ENCODE data around the gene TTYH3. TPM values are rescaled to one million over a fixed set of nuclear protein-coding genes. Genes with fewer than 3 reads are reported as not detected.

TTYH3 gene
- total and polyA plus RNA-seq, 2 of the 13 experiments (the other 11 are each of a cell fraction or from before 2014, with no cell fraction given), result 26.3 to 50.0 TPM

DNA sequence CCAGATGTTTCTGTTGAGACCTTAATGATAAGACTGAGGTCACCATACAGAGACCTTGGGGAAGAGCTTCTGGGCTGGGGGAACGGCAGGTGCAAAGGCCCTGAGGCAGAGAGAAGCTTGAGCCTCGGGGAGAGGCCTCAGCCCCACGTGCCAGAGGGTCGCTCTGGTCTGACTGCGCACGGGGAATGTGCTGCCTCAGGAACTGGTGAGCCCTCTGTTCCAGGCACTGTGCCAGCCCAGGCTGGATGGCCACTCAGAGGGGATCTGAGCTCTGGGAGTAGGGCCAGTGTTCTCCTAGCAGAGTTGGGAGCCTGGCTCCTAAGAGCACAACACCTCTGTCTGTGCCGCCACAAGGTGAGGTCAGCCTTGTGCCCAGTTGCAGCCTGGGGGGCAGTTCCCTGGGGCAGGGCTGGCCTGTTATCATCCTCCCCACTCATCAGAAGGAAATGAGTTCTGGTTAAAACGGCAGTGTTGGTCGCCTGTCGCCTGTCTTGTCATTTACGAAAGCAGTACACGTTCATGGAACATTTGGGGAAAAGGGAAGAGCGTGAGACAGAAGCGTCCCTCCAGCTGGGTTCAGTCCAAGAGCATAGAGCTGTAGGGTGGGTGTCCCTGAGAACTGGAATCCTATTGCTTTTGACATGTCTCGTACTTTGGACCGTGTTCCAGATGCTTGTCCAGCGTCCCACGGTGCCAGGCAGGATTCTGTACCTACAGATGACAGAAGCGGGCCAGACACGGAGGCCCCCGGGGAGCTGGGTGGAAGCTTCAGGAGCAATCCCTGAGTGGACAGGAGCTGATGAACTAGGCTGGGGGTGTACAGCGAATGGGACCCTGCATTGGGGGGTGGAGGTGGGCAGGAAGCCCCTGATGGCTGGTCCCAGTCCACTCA lies 4.3 kb downstream of the TTYH3 start (continued):
- TF ChIP-seq MAZ (IDR thresholded peaks at IDR 0.05; ENCODE audit: borderline replicate concordance, low read depth, low read length) (no peak), MAZ (CRISPR knock-in tag; IDR thresholded peaks at IDR 0.05; ENCODE audit: low read depth) (0 out of 2 replicates have a peak, but pooled peaks have one; percentile 54), CAMTA2 (CRISPR knock-in tag; IDR thresholded peaks at IDR 0.05; ENCODE audit: borderline replicate concordance) (0 out of 2 replicates have a peak, but pooled peaks have one; percentile 73), SAP130 (CRISPR knock-in tag; IDR thresholded peaks at IDR 0.05; ENCODE audit: low read depth) (peak; percentile 89), ZNF780A (CRISPR knock-in tag; IDR thresholded peaks at IDR 0.05) (no peak), NR2C2 (CRISPR knock-in tag; IDR thresholded peaks at IDR 0.05; ENCODE audit: borderline replicate concordance) (peak; percentile 55; the same call in 1 of the 2 replicates), ZNF605 (CRISPR knock-in tag; IDR thresholded peaks at IDR 0.05) (0 out of 2 replicates have a peak, but pooled peaks have one; percentile 10), U2AF1 (optimal IDR thresholded peaks at IDR 0.05; ENCODE audit: low read depth, low read length) (peak; percentile 66), MBNL3 (CRISPR knock-in tag; conservative IDR thresholded peaks at IDR 0.05) (no peak), JUND (CRISPR knock-in tag; IDR thresholded peaks at IDR 0.05) (0 out of 2 replicates have a peak, but pooled peaks have one; percentile 13), SMAD1 (CRISPR knock-in tag; IDR thresholded peaks at IDR 0.05; ENCODE audit: borderline replicate concordance, low read depth) (no peak), PITX1 (CRISPR knock-in tag; IDR thresholded peaks at IDR 0.05) (0 out of 2 replicates have a peak, but pooled peaks have one; percentile 34), ZNF296 (CRISPR knock-in tag; conservative IDR thresholded peaks at IDR 0.05) (0 out of 2 replicates have a peak, but pooled peaks have one; percentile 51), TCF12 (IDR thresholded peaks at IDR 0.05) (no peak), TCF12 (CRISPR knock-in tag; IDR thresholded peaks at IDR 0.05) (0 out of 2 replicates have a peak, but pooled peaks have one; percentile 41), ZNF17 (CRISPR knock-in tag; IDR thresholded peaks at IDR 0.05) (no peak), ZNF761 (CRISPR knock-in tag; conservative IDR thresholded peaks at IDR 0.05) (0 out of 2 replicates have a peak, but pooled peaks have one; percentile 20), HDAC2 (CRISPR knock-in tag; IDR thresholded peaks at IDR 0.05) (peak; percentile 70), LCORL (IDR thresholded peaks at IDR 0.05) (no peak), LCORL (CRISPR knock-in tag; IDR thresholded peaks at IDR 0.05) (peak; percentile 73; the same call in 1 of the 2 replicates), NFATC3 (CRISPR knock-in tag; IDR thresholded peaks at IDR 0.05) (no peak), HNRNPL (IDR thresholded peaks at IDR 0.05; ENCODE audit: low read depth, low read length) (0 out of 2 replicates have a peak, but pooled peaks have one; percentile 67)
- TF ChIP-seq, protein P1, sequence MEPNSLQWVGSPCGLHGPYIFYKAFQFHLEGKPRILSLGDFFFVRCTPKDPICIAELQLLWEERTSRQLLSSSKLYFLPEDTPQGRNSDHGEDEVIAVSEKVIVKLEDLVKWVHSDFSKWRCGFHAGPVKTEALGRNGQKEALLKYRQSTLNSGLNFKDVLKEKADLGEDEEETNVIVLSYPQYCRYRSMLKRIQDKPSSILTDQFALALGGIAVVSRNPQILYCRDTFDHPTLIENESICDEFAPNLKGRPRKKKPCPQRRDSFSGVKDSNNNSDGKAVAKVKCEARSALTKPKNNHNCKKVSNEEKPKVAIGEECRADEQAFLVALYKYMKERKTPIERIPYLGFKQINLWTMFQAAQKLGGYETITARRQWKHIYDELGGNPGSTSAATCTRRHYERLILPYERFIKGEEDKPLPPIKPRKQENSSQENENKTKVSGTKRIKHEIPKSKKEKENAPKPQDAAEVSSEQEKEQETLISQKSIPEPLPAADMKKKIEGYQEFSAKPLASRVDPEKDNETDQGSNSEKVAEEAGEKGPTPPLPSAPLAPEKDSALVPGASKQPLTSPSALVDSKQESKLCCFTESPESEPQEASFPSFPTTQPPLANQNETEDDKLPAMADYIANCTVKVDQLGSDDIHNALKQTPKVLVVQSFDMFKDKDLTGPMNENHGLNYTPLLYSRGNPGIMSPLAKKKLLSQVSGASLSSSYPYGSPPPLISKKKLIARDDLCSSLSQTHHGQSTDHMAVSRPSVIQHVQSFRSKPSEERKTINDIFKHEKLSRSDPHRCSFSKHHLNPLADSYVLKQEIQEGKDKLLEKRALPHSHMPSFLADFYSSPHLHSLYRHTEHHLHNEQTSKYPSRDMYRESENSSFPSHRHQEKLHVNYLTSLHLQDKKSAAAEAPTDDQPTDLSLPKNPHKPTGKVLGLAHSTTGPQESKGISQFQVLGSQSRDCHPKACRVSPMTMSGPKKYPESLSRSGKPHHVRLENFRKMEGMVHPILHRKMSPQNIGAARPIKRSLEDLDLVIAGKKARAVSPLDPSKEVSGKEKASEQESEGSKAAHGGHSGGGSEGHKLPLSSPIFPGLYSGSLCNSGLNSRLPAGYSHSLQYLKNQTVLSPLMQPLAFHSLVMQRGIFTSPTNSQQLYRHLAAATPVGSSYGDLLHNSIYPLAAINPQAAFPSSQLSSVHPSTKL (CRISPR knock-in tag; IDR thresholded peaks at IDR 0.05), result peak; percentile 36; the same call in 1 of the 2 replicates
- TF ChIP-seq, protein P2, sequence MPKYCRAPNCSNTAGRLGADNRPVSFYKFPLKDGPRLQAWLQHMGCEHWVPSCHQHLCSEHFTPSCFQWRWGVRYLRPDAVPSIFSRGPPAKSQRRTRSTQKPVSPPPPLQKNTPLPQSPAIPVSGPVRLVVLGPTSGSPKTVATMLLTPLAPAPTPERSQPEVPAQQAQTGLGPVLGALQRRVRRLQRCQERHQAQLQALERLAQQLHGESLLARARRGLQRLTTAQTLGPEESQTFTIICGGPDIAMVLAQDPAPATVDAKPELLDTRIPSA (CRISPR knock-in tag; IDR thresholded peaks at IDR 0.05; ENCODE audit: borderline replicate concordance), result no peak
- TF ChIP-seq, protein P3, sequence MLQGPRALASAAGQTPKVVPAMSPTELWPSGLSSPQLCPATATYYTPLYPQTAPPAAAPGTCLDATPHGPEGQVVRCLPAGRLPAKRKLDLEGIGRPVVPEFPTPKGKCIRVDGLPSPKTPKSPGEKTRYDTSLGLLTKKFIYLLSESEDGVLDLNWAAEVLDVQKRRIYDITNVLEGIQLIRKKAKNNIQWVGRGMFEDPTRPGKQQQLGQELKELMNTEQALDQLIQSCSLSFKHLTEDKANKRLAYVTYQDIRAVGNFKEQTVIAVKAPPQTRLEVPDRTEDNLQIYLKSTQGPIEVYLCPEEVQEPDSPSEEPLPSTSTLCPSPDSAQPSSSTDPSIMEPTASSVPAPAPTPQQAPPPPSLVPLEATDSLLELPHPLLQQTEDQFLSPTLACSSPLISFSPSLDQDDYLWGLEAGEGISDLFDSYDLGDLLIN (CRISPR knock-in tag; IDR thresholded peaks at IDR 0.05; ENCODE audit: borderline replicate concordance), result no peak

Measured in HepG2 (cell line).